Pulmonary artery endothelial cell (primary cell): ENCODE data around the gene MAG. TPM values are rescaled to one million over a fixed set of nuclear protein-coding genes. Genes with fewer than 3 reads are reported as not detected.

ENCODE experiments used
- DNase-seq: peaks from one replicate; pipeline ENCODE4 v3.0.0-alpha.2; 2011; ENCODE audit warnings: low read depth, low spot score
- total RNA-seq: library from RNA; depleted of rRNA; stranded (reverse); fragments of >200 nt; gene quantifications from 2 replicates; pipeline ENCODE4 v1.2.3, GENCODE V29; 2014

The MAG gene
- 0.07 TPM in 1 of 2 replicates, not detected in the other for total RNA-seq

DNA sequence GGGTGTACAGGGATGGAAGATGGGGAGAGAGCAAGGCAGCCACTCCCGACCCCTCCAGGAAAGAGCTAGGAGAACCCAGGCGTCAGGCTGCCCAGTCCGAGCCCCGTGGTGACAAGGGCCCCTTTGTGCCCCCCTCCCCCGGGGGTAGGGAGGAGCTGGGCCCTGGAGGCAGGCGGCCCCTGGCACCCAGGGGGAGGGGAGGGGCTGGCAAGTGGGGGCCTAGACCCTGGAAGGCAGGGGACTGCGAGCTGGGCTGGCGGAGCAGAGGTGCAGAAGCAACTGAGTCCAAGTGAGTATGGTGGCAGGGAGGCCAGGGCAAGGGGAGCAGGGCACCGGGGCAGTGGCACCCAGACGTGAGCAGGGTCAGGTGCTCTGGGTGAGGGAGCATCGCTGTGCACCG lies at the start of gene MAG:
MAG (plus strand) TSS at position 246 of the 400 bp plus-strand sequence. CDS start 3,248 bp downstream, outside the sequence.
- no peak for DNase-seq

DNA sequence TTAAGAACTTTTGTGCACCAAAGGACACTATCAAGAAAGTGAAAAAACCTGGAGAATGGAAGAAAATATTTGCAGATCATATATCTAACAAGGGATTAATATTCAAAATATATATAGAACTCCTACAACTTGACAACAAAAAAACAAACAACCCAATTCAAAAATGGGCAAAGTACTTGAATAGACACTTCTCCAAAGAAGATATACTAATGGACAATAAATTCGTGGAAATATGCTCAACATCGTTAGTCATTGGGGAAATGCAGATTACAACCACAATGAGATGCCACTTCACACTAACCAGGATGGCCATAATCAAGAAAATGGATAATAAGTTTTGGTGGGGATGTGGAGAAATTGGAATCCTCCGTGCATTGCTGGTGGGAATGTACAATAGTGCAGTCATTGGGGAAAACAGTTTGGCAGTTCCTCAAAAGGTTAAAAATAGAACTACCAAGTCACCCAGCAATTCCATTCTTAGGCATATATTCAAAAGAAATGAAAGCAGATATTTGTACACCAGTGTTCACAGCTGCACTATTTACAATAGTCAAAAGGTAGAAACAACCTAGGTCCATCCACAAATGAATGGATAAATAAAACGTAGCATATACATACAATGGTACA lies 45.4 kb upstream of the MAG start:
- no peak for DNase-seq

GRCh38 chr19:35247526-35248309 lies 44.2 kb upstream of the MAG start:
- no peak for DNase-seq

DNA sequence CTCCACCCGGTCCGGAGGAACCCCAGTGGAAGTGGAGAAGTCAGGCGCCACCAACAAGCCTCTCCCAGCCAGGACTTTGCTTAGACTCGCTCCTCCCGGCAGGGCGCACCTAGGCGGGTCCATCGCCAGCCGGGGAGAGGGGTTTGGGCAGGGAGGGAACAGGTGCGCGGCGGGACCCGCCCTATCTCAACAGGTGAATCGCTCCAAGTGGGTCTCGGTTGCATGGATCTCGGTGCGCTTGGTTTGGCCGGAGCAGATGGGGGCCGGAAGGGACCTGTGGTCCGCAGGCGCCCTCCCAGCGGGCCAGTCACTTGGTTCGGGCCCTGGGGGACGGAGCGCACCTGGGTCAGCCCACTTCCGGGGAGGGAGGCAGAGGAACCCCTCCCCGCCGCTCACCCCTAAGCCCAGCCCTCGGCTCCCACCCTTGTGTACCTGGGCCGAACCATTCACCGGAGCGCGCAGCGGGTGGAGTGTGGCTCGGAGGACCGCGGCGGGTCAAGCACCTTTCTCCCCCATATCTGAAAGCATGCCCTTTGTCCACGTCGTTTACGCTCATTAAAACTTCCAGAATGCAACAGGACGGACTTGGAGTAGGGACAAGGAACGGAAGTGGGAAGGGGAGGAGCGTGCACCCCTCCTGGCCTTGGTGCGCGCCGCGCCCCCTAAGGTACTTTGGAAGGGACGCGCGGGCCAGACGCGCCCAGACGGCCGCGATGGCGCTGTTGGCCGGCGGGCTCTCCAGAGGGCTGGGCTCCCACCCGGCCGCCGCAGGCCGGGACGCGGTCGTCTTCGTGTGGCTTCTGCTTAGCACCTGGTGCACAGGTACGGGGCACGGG lies 43.4 kb upstream of the MAG start, which contains the start of gene LSR:
LSR (plus strand) TSS at position 693 of the 836 bp plus-strand sequence; CDS start at position 714, 21 bp downstream.
- no peak for DNase-seq

DNA sequence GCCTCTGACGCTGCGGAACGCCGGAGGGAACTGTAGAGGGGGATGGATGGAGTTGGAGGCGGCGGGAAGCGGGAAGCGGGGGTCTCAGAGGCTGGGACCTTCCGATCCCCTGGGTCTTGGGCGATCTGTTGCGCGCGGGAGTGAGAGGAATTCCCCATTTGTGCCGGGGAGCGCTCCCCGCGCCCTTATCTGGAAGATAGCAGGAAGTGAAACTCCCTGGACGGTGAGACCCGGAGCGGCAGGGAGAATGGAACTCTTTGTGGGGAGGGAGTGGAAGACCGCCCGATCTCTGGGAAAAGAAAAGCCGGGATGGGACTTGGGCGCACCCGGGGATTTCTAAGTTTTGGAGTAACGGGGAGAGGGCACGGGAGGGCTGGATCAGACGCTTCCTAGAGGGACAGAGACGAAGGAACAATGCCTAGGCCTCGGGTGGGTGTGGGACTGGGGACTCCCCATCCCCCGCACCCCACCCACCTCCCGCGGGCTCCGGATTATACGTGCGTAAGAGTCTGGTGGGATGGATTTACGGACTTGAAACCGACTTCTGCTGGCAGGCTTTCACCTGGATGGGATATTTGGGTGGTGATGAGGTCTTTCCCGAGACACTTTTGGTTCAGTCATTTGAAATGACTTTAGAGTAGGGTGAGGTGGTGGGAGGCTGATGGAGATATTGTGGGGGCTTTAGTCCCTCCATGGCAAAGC lies 42.7 kb upstream of the MAG start:
- no peak for DNase-seq

- DNase-seq = no peak
These were observed 41.9 kb upstream of the MAG start for GRCh38 chr19:35249848-35250711.

GRCh38 chr19:35251456-35251855 lies 40.5 kb upstream of the MAG start:
- no peak for DNase-seq

- DNase-seq = no peak
These were observed 38.4 kb upstream of the MAG start for GRCh38 chr19:35253316-35254286.

DNA sequence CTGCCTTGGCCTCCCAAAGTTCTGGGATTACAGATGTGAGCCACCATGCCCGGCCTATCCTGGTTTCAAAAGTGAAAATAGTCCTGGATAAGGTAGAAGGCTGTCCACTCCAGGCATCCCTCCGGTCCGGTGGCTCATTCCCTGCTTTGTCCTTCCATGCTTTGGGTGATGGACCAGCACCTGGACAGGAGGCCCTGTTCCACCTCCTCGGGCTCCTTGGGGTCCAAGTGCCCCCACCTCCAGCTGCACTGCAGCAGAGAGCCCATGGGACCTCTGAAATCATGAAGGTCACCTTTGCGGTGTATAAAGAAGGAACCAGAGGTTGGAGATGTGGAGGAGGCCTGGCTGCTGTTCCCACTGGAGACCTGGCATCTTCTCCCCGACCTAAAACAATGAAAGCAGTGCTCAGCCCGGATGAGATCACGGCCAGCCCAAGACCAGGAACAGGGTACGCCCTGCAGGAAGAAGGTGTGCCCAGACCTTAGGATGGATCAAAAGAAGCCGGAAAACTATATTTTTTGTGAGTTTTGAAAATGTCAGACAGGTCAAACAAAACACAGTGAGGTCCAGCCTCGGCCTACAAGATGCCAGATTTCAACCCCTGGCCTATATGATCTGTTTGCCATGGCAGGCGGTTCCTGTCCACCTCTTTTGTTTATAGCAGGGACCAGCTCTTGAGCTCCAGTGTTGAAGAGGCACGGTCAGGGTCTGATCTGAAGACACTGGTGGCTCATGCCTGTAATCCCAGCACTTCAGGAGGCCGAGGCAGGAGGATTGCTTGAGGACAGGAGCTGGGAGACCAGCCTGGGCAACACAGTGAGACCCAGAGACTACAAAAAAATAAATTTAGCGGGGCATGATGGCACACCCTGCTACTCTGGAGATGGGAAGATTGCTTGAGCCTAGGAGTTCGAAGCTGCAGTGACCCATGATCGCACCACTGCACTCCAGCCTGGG lies 37.3 kb upstream of the MAG start:
- DNase-seq = no peak

- DNase-seq = no peak
These were observed 35.4 kb upstream of the MAG start for GRCh38 chr19:35256566-35256965.

DNA sequence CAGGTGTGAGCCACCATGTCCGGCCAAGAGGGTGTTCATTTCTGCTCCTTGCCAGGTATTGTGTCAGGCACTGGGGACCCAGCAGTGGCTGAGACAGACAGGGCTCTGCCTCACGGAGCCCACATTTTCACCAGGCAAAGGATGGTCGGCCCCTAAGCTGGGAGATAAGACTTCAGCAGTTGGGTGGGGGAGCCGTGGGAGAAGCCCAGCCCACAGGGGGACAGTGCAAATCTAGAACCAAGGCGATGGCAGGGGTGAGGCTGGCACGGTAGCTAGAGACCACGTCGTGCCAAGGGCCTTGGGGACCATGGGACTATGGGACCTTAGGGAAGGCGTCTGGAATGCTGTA lies 34.9 kb upstream of the MAG start:
- DNase-seq = no peak

DNA sequence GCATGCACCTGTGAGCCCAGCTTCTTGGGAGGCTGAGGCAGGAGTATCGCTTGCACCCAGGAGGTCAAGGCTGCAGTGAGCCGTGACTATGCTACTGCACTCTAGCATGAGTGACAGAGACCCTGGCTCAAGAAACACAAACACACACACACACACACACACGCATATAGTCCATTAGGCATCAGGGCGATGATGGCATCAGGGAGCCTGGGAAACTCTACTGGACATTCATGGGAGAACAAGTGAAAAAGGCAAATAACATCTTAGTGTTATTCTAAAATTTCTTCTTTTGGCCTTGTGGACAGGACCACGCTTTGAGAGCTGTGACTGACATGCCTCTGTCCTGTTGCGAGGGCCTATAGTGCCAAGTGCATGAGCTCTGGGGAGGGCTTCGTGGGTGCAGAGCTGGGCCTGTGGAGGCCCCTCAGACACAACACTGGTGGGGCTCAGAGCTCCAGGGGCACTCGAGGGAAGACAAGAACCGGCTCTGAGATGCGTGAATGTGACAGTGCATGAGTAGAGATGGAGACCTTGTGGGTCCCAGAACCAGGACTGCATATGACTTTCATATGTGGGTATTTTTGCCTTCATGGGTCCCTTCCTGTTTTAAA lies 31.2 kb upstream of the MAG start:
- no peak for DNase-seq

GRCh38 chr19:35261356-35262100 lies 30.4 kb upstream of the MAG start:
- DNase-seq = no peak

DNA sequence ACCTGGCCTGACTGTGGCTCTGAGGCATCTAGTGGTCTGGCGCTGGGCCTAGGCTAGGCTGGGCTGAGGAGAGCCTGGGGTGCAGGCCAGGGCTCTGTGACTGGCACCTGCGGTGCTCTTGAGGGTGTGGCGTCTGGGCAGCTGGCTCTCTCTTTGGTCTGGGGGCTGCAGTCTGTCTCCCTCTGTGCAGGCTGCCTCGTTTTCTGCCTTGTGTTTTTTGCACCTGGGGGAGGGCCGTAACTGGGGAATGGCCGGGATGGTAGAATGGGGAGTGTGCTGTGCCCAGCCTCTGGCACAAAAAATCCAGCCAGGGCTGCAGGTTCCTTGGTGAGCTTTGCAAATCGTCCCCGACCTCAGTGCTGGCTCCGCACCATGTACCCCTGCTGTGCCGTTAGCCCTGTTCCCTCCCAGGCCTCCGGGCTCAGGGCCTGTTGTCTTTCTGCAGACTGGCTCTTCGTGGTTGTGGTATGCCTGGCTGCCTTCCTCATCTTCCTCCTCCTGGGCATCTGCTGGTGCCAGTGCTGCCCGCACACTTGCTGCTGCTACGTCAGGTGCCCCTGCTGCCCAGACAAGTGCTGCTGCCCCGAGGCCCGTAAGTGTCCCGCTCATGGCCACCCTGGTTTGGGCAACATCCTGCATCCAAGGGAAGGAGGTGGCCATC lies 29.7 kb upstream of the MAG start:
- no peak for DNase-seq

DNA sequence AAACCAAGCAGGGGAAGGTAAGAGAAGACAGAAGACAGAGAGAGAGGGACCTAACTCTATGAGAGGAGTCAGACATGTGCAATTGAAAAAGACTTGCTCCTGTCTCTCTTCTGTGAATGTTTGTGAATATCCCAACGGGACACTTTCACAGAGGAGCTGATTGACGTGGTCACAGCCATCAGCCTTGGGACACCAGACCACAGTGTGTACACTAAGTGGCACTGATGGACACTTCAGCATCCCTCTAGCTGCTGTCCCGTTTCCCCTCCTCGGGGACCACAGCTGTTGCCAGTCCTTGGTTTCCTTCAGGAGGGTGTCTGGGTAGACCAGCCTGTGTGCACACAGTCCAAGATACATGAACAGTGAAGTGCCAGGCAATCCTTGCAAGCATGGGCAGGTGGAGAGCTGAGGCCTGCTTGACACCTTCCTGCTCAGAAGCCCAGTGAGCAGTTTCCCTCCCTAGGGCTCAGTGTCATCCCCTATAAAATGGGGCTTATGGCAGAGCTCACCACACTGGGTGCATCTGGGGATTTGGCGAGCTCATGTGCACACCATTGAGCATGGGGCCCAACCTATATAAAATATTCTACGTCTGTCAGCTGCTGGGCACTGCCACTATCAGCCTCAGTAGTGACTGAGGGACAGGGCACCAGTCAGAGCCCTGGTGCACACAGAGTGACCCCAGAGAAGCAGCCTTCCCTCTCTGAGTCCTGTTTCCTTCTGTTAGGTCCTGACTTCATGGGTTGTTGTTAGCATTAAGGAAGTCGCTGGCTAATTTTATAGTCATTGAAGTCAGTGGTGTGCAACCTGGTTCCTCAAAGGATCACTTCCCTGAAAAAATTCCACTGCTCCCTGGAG lies 27.5 kb upstream of the MAG start:
- no peak for DNase-seq
